Gastroesophageal sphincter (tissue), 3 donors: ENCODE results near the gene ADAMTS7.

Source experiments
- CTCF ChIP-seq, 4 experiments: fragments of 200-600 bp in 2 of 4; fragments of 450-650 bp in 2 of 4; sonication (generic) in 1 of 4; IDR thresholded peaks; one replicate each; pipeline ENCODE4 v1.5.1; 2017 to 2019; ENCODE audit warnings: antibody characterized with exemption in 4 of 4, mild to moderate bottlenecking in 2 of 4, moderate library complexity in 2 of 4
- POLR2A ChIP-seq, 2 donors: fragments of 450-650 bp; IDR thresholded peaks; one replicate each; pipeline ENCODE4 v1.6.1; 2017; ENCODE audit warnings: antibody characterized with exemption in 2 of 2, mild to moderate bottlenecking in 2 of 2, moderate library complexity in 1 of 2
- POLR2AphosphoS5 ChIP-seq: sonication (generic); formaldehyde crosslinking; IDR thresholded peaks from one replicate; pipeline ENCODE4 v1.6.1; 2017; ENCODE audit warnings: antibody characterized with exemption

DNA sequence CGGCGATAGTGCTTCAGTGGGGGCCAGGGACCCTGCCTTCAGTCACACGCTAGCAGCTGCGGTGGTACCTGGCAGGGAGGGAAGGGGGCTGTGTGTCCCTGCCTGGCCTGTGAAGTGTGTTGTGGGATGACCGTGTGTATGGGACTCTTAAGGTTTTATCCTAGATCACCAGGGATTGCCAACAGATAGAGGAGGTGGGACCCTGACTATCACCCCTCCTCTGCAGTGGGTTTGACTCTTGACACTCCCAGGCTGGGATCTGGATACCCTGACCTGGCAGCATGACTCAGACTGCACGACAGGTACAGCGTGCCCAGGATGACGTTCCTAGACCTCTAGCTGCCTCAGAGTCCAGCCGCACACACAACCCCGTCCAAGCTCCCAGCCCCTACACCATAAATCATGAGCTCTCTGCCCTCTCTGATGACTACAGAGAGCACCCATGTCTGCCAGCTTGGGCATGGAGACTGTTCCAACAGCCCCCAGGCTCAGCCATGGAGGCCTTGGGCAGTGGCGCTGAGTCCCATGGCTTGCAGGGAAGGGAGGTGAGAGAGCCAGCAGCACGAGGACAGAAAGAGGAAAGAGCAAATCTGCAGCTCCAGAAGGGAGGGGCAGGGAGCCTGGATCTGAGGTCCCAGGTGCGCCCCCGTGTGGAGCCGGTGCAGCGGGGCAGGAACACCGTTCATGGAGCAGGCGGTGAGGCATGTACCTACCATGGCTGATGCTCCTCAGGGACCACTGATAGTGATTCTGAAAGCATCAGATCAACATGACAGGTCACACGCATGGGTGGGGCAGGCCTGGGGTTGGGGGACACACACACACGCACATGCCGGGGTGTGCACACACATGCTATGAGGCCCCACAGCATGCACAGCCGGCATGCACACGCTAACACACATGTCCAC lies 71.0 kb downstream of the ADAMTS7 start:
- TF ChIP-seq CTCF (IDR thresholded peaks at IDR 0.05), result peak in 1 of 4 experiments; percentile 38
- TF ChIP-seq POLR2A (IDR thresholded peaks at IDR 0.05), result no peak
- no peak for TF ChIP-seq POLR2AphosphoS5
